HG03095 (cell line): ENCODE measurements around the gene ENTR1.
"Not testable (repeated sequence)": the region's sequence is repeated elsewhere in the genome, so short reads cannot be mapped to it uniquely, and the experiment has no call there.

ENCODE experiments used
- ATAC-seq: cut with Tn5 transposase; IDR thresholded peaks from one replicate; pipeline ENCODE4 v1.9.1; 2021; ENCODE audit warnings: moderate library complexity; ENCODE audit not compliant: unreplicated experiment

ENTR1 gene

DNA sequence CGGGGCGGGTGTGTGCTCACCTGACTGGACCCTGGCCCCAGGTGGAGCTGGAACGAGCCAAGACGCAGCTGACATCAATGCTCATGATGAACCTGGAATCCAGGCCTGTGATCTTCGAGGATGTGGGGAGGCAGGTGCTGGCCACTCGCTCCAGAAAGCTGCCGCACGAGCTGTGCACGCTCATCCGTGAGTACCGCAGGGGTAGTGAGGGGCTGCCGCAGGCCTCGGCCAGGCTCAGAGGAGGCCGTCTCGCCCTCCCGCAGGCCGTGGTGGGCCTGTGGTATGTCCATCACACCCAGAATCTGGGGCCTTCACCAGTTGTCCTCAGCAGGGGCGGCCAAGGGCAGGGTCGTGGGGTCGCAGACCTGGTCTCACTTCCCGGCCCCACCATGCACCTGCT, 11.4 kb upstream of the ENTR1 start:
- no peak for ATAC-seq

DNA sequence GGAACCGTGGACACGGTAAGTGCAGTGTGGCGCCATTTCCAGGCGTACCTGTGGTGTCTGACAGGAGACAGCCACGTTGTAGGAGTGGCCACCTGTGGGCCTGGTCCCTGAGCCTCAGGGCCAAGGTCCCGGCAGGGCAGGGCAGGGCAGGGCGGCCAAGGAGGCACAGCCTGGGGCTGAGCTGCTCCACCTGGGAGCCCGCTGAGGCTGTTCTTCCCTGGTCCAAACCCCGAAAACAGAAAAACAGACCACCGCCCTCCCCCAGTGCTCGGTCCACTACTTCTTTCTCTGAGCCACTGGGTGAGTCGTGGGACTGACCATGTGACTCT, 8.6 kb upstream of the ENTR1 start:
- no peak for ATAC-seq

DNA sequence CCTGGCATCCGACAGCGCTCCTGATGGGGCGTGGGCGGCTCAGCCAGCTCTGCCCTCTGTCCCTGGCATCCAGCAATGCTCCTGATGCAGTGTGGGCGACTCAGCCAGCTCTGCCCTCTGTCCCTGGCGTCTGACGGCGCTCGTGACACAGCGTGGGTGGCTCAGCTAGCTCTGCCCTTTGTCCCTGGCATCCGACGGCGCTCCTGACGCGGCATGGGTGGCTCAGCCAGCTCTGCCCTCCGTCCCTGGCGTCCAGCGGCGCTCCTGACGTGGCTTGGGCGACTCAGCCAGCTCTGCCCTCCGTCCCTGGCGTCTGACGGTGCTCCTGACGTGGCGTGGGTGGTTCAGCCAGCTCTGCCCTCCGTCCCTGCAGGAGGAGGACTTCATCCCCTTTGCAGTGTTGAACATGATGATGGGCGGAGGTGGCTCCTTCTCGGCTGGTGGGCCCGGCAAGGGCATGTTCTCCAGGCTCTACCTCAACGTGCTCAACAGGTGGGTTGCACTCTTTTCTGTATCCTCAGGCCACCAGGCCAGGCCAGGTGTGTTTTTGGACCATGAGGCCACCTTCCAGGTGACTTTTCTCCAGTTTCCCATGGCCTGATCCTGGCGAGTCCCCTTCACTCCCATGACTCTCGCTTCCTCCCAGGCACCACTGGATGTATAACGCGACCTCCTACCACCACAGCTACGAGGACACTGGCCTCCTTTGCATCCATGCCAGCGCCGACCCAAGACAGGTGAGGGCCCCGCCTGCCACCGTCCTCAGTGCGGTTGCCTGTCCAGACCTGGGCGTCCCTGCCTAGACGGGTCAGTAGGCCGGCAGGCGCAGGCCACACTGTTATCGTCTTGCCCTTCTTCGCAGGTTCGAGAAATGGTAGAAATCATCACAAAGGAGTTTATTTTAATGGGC, 8.0 kb upstream of the ENTR1 start:
- ATAC-seq, result no peak

- ATAC-seq, result no peak
Measured at GRCh38 chr9:136416914-136417313, 6.5 kb upstream of the ENTR1 start.

- ATAC-seq, result no peak
Measured at GRCh38 chr9:136416427-136416826, 6.0 kb upstream of the ENTR1 start.

- ATAC-seq, result no peak
Measured at GRCh38 chr9:136412962-136413361, 2.5 kb upstream of the ENTR1 start.

DNA sequence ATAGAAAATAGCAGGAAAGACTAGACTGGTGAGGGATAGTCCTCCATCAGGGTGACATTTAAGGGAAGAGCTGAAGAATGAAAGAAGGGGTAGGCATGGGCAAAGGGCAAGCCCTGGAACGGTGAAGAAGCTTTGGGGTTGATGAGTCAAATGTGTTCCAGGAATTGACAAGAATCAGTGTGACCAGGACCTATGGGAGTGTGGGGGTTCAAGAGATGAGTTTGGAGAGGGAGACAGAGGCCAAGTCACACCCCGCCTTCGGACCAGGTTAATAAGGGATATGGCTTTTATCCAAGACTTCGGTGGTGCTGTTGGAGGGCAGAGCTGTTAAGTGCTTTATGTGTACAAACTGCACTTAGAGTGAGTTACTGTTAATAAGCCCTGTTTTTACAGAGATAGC, 964 bp upstream of the ENTR1 start:
- no peak for ATAC-seq

DNA sequence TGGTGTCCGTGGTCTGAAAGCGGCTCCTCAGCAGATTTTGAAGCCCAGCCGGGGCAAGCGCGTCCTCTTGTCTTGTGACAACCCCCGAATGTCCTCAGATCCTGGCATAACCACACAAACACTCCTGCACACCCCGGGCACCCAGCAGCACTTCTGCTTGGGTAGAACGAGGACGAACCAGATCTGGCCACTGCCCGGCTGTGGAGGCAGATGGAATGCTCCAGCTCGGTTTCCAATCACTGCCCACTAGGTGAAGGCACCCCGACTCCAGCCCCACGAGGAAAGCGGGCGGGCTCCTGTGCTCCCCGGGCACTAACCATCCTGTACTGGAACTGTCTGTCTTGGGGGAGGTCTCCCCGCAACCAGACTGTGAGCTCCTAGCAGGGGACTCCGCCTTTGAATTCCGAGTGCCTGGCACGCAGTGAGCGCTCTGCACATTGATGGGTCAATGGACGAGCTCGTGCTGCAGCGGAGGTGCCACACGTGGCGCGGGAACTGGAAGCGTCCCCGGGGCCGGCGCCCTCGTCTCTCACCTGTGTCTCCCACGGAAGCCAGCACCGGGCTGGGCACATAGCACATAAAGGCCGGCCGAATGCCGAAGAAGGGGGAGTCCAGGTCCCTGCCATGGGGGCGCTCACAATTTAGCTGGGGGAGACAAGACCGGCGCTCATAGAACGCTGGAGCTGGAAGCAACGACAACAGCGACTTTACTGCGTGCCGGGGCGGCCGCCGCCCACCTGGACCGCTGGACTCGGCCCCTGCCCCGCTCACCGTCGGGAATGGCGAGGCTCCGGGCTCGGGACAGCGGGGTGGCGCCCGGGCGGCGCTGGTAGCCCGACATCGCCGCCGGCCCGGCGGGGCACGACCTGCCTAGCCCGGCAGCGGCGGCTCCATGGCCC, 608 bp downstream of the ENTR1 start:
- no peak for ATAC-seq

GRCh38 chr9:136407911-136408310, 2.5 kb downstream of the ENTR1 start:
- no peak for ATAC-seq

GRCh38 chr9:136407061-136407460, 3.4 kb downstream of the ENTR1 start:
- ATAC-seq, result not testable (repeated sequence)

DNA sequence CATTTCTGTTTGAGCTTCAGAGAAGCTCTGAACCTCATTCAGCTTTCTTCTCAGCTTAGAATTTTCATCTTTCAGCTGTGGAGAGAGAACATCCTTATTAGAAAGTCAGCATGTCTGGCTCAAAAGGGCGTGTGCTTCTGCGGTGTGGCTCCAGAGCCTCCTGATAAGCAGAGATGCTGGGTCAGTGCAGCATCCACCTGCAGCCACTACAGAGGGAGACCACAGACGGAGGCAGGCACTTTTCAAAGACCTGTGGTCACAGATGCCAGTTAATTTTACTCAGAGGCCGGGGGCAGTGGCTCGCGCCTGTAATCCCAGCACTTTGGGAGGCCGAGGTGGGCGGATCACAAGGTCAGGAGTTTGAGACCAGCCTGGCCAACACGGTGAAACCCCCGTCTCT, 4.5 kb downstream of the ENTR1 start:
- not testable (repeated sequence) for ATAC-seq

GRCh38 chr9:136405481-136405880, 4.9 kb downstream of the ENTR1 start:
- ATAC-seq, result no peak

DNA sequence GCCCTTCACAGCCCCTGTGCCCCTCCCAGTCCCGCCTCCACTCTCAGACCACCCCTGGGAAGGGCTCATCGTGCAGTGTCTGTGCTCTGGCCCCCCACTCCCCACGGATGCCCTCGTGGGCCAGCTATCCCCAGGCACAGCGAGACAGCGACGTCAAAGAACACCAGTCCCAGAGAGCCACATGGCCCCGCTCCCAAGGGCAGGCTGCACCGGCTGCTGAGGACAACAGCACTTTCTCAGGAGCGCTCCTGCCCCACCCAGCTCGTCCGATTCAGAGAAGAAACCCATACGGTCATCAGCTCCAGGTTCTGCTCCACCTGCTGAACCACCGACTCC, 5.6 kb downstream of the ENTR1 start:
- no peak for ATAC-seq

DNA sequence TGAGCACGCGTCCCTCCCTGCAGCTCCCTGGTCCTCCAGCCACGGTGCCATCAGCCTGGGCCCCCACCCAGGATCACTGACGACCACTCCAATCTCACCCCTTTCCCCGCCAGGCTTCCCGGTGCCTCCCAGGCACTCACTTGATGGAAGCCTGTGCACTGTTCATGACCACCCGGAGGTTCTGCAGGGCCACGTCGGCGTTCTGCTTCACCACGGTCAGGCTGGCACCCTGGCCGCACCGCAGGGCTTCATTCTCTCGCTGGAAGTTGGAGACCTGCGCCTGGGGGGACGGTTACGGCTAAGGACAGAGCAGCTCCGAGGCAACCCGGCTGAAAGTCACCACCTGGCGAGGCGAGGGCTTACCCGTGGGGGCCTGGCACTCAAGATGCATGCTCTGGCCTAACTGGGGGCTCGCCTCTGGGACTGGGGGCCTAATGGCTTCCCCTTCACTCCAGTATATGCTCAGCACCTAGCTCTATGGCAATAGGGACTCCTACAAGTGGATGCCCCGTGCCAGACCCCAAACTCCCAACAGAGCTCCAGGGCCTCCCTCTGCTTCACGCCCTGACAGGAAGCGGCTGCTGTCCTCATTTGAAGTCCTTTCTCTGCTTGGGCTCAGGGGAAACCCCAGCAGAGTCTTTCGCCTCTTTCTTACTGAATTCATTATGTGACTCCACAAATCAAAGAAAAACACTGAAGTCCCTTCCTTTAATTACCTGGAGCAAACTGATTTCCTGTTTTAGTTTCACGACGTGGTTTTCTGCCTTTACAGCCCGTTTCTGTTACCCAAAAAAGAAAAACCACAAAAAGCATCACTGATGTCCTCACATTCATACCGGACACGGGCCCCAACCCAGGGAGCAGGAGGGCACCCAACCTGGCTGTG, 6.3 kb downstream of the ENTR1 start:
- no peak for ATAC-seq

DNA sequence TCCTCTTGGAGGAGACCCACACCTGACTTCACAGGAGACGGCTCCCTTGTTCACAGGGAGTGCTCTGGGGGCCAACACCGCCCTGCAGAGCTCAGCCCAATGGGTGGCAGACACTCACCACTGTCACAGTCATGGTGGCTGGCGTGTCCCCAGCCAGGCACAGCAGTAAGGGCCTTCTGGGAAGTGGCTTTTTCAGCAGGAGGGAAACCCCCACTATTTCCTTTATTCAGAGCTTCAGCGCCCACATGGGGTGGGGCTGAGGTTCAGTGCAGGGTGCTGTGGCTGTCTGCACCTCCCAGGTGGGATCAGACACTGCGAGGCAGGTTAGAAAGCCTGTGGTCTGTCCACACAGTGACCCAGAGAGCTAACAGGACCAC, 6.9 kb downstream of the ENTR1 start:
- ATAC-seq, result peak; percentile 45

DNA sequence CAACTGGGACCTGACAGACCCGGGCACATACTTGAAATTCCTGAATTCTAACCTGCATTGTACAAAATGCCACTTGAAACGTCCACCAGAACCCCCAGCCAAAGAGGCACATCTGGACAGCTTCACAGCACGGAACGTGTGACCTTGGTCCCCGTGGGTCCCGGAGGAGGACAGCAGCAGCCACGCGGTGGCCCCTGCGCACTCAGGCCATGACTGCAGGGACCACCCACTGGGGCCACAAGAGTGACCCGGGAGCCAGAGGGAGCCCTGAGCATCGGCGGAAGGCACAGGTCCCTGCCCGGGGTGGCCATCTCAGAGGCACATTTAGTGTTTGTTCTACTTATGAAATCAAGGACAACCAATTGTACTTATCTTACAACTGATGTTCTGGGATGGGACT, 8.3 kb downstream of the ENTR1 start:
- ATAC-seq, result no peak

DNA sequence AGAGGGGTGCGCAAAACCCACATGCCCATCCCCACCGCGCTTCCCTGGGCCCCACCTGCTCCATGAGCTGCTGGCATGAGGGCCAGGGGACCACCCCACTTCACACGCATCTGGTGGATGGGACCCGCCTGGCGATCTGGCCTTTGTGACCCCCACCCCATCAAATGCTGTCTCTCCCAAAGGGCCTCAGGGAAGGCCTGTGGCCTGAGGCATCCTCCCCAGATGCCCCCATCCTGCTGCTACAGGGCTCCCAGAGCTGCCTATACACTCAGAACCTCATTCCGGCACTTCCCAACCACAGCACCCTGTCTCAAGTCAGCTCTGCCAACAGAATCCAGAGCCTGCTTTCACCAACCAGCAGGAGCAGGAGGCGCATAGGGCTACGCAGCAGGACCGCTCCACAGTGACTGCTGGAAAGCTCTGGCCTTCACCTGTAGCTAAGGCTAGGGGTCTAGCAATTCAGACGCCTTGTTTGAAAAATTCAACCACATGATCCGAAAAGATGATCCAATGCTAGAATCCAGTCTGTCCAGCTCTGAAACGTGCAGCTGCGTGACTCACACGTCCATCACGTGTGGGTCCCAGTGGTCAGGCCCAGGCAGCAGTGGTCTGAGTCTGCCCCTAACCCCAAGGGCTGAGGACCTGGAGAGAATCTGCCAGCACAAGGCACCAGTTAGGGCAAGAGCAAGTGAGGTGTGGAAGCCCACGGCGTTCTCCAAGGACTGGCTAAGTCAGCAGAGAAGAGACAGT, 9.1 kb downstream of the ENTR1 start:
- ATAC-seq, result no peak

- ATAC-seq, result no peak
Measured at GRCh38 chr9:136400038-136400834, 10.2 kb downstream of the ENTR1 start, which contains the start of gene SNAPC4. Gene SNAPC4 (minus strand): TSS chr9:136400170. CDS start chr9:136398428, 1,742 bp downstream.

DNA sequence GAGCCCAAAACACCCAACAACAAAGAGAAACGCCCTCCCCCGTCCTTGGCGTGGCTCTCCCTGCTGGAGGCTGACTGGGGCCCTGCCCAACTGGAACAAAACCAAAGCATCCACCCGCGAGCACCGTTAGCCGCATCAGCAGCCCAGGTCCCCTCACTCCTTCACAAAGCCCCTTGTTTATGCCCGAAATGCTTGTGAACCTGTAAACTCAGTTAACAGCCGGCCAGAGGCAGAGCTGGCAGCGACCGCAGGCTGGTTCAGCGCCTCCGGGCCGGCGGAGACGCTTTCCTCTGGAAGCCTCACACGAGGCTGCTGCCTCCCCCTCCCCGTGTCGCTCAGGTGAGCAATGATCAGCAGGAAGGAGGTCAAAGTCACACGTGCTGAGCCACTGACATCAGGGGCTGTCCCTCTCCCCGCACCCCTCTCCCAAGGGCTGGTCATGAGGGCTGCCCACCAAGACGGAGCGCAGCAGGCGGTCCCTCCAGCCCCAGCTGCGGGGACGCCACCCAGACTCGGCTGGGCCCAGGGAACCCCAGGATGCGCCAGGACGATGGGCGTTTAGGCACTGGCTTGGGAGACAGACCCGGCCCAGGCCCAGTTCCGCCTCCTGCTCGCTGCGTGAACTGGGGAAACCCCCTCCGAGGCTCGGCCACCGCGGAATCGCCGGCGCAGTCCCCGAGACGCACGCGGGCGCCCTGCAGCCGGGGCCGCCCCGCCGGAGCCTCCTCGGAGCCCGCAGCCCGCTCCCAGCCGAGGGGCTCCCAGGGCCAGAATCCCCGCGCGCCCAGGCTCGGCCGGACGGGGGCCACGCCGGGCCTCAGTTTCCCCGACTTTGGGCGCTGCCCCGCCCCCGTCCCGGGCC, 11.0 kb downstream of the ENTR1 start:
- no peak for ATAC-seq
